ENCODE results near the gene C2CD5. TPM values are rescaled to one million over a fixed set of nuclear protein-coding genes. Genes with fewer than 3 reads are reported as not detected.

C2CD5 gene
- total RNA-seq, 1 experiment from 2014 or later, result 35.4 TPM

DNA sequence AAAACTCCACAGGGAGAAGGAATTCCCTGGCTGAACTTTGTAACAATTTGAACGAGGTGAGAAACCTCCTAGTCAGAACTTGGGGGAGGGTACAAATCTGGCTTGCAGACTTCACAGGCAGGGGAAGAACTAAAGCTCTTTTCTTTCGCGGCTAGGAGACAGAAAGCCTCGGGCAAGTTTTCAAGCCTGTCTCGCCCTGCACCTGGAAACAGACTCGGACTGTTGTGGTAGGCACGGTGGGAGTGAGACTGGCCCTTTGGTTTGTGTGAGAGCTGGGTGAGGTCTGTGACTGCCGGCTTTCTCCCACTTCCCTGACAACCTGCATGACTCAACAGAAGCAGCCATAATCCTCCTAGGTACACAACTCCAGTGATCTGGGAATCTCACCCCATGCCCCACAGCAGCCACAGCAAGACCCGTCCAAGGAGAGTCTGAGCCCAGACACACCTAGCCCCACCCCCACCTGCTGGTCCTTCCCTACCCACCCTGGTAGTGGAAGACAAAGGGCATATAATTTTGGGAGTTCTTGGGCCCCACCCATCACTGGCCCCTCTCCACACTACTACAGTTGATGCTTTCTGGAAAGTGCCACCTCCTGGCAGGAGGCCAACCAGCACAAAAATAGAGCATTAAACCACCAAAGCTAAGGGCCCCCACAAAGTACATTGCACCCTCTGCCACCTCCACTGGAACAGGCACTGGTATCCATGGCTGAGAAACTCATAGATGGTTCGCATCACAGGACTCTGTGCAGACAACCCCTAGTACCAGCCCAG, 107.1 kb downstream of the C2CD5 start:
- no peak overlapping the region for H2BK5ac ChIP-seq (ENCODE audit: insufficient read length, low read length)
- no peak overlapping the region for H2BK120ac ChIP-seq (ENCODE audit: low read depth, low read length, poor library complexity, severe bottlenecking)
- H3K56ac ChIP-seq (ENCODE audit: insufficient read length, low read depth, low read length), result no peak overlapping the region
- no peaks in the 10 kb centered on the region for H3K9me3 ChIP-seq (ENCODE audit: control insufficient read depth, low read depth, low read length)
- no peak overlapping the region for H4K5ac ChIP-seq (ENCODE audit: insufficient read length, low read depth, low read length)
- H3K23me2 ChIP-seq (ENCODE audit: insufficient read length, low read depth, low read length, poor library complexity, severe bottlenecking), result no peaks in the 10 kb centered on the region
- WGBS (ENCODE audit: extremely low coverage, insufficient read length, low lambda C conversion rate), result no CpG with 5 or more reads among the region's 10 CpGs
- no peaks in the 10 kb centered on the region for H3K79me1 ChIP-seq (ENCODE audit: insufficient read depth, low read depth, low read length, poor library complexity, severe bottlenecking)
- no peak overlapping the region for H3K9ac ChIP-seq (ENCODE audit: extremely low read depth, insufficient read length, low read length)
- peak overlapping the region; percentile 54 for H2AFZ ChIP-seq (ENCODE audit: low read length)
- H3K4ac ChIP-seq (ENCODE audit: low read depth, low read length), result no peak overlapping the region
- H2BK20ac ChIP-seq (ENCODE audit: low read depth, low read length, poor library complexity, severe bottlenecking), result no peak overlapping the region
- H3K27me3 ChIP-seq (ENCODE audit: insufficient read depth, low read length), result no peaks in the 10 kb centered on the region
- Mint-ChIP-seq H3K27me3 (ENCODE audit: low read depth) (no peaks in the 10 kb centered on the region; the same call in none of the 2 replicates), H3K9me3 (no peaks in the 10 kb centered on the region), H3K4me3 (no peak overlapping the region), H3K4me1 (peaks cover 10% of the 10 kb centered on the region in 2 experiments), H3K27ac (peak overlapping the region; percentile 9 to 67 (median 47); a peak in 5 of 7 replicates), H3K36me3 (ENCODE audit: insufficient read depth in 1 of 3, low read depth in 3 of 3) (no peaks in the 10 kb centered on the region)
- no peak overlapping the region for H3K18ac ChIP-seq (ENCODE audit: insufficient read length, low read depth, low read length)
- TF ChIP-seq, protein P1, sequence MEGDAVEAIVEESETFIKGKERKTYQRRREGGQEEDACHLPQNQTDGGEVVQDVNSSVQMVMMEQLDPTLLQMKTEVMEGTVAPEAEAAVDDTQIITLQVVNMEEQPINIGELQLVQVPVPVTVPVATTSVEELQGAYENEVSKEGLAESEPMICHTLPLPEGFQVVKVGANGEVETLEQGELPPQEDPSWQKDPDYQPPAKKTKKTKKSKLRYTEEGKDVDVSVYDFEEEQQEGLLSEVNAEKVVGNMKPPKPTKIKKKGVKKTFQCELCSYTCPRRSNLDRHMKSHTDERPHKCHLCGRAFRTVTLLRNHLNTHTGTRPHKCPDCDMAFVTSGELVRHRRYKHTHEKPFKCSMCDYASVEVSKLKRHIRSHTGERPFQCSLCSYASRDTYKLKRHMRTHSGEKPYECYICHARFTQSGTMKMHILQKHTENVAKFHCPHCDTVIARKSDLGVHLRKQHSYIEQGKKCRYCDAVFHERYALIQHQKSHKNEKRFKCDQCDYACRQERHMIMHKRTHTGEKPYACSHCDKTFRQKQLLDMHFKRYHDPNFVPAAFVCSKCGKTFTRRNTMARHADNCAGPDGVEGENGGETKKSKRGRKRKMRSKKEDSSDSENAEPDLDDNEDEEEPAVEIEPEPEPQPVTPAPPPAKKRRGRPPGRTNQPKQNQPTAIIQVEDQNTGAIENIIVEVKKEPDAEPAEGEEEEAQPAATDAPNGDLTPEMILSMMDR (conservative IDR thresholded peaks at IDR 0.05), result no peak; the same call in 2 of the 3 replicates
- no peaks in the 10 kb centered on the region for H4K20me1 ChIP-seq (ENCODE audit: control insufficient read depth, insufficient read depth, insufficient read length)
- no peak overlapping the region for H2BK15ac ChIP-seq (ENCODE audit: low read depth, low read length)
- H3K27ac ChIP-seq (ENCODE audit: insufficient read length, low read depth, low read length), result no peak overlapping the region
- no peak overlapping the region for H3K23ac ChIP-seq (ENCODE audit: insufficient read length, low read depth, low read length)
- no peak overlapping the region for H4K91ac ChIP-seq (ENCODE audit: insufficient read length, low read depth, low read length)
- H3K4me2 ChIP-seq (ENCODE audit: insufficient read depth, insufficient read length, low read length), result no peak overlapping the region
- no peak overlapping the region for H2BK12ac ChIP-seq (ENCODE audit: insufficient read length, low read depth, low read length)
- no peak overlapping the region for H2AK5ac ChIP-seq (ENCODE audit: insufficient read length, low read length)
- no peak overlapping the region for H3T11ph ChIP-seq (ENCODE audit: low read length)
- no peaks in the 10 kb centered on the region; the same call in 1 of the 2 replicates for H3K4me1 ChIP-seq (ENCODE audit: insufficient read depth, low read length)
- peak; percentile 50 for DNase-seq
- peak overlapping the region; percentile 80 for H3K14ac ChIP-seq (ENCODE audit: insufficient read depth, low read length)
- H4K8ac ChIP-seq (replicated peaks; ENCODE audit: insufficient read length, low read depth, low read length), result no peak overlapping the region
- no peaks in the 10 kb centered on the region for H3K79me2 ChIP-seq (ENCODE audit: insufficient read depth, low read length)
